A673 (cell line): ENCODE measurements around the gene INTS11.

Source experiments
- CTCF ChIP-seq: fragments of 300-800, 200-600 bp; sonication (generic); conservative IDR thresholded peaks from 2 replicates; pipeline ENCODE4 v1.5.1; 2017; ENCODE audit warnings: low read depth, mild to moderate bottlenecking, antibody characterized with exemption, low read length, moderate library complexity, mixed read lengths
- EZH2 ChIP-seq: fragments of 200-600 bp; sonication (generic); IDR thresholded peaks from 2 replicates; pipeline ENCODE4 v1.6.1; 2017; ENCODE audit warnings: borderline replicate concordance, low read depth, mild to moderate bottlenecking, mixed read lengths, antibody characterized with exemption, low read length; ENCODE audit not compliant: poor library complexity, severe bottlenecking

DNA sequence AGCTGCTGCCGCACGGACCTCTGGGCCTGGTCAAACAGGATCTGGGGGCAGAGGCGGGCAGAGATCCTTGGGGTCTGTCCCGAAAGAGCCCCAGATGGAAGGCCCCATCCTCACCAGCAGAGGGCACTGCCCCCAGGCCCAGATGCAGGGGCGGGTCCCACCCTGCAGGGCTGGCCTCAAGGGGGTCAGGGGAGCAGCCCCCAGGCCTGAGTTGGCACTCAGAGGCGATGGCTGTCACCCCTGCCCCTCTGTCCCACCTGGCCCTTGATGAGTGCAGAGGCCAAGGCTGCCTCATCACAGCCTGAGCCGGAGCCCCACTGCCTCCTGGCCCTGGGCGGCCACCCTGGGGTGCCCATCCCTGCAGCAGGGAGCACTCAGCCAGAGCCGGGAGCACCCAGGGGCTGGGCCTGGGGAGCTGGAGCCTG is 22.4 kb downstream of the INTS11 start:
- TF ChIP-seq CTCF: peak; percentile 62
- TF ChIP-seq EZH2: no peak
